Measurements from ENCODE around the gene ADGRL2.

Gene ADGRL2

DNA sequence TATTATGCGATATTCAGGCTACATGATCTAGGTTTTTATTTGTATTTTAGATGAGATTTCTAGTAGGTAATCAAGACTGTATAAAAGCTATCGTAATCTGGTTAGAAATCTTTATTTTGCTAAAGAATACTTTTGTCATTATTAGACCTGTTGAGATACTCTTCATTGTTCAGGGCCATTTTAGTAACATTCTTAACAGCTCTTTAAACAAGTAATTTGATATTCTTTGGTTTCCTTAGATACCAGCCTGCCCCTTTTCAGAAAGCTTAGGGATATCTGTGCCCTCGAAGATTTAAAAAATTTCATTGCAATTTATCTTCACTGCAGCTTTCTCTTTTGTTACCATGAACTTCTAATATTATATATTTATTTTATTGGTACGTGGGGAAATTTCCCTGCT is 18.9 kb downstream of the ADGRL2 start:
- TF ChIP-seq, protein P1, sequence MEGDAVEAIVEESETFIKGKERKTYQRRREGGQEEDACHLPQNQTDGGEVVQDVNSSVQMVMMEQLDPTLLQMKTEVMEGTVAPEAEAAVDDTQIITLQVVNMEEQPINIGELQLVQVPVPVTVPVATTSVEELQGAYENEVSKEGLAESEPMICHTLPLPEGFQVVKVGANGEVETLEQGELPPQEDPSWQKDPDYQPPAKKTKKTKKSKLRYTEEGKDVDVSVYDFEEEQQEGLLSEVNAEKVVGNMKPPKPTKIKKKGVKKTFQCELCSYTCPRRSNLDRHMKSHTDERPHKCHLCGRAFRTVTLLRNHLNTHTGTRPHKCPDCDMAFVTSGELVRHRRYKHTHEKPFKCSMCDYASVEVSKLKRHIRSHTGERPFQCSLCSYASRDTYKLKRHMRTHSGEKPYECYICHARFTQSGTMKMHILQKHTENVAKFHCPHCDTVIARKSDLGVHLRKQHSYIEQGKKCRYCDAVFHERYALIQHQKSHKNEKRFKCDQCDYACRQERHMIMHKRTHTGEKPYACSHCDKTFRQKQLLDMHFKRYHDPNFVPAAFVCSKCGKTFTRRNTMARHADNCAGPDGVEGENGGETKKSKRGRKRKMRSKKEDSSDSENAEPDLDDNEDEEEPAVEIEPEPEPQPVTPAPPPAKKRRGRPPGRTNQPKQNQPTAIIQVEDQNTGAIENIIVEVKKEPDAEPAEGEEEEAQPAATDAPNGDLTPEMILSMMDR (IDR thresholded peaks at IDR 0.05): no peak
- TF ChIP-seq ZFX (IDR thresholded peaks at IDR 0.05; ENCODE audit: borderline replicate concordance): no peak

DNA sequence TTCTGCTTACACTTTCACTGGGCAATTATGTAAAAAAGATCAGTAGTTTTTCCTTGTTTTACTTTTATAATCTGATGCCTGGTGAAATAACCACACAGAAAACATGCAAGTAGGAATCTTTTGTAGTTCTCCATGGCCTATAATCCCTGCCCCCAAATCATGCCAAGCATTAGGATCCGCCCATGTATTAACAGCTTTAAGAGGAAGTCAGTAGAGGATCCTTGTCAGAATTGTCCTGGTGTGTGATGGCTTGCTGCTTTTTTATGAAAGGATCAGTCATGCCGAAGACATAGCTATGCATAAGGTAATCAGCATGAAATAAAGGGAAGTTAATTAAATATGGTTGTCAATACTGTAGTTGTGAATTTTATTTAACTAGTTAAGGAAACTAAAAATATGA is 20.0 kb downstream of the ADGRL2 start:
- H3K27ac ChIP-seq: no peak overlapping the region
- no peak for TF ChIP-seq ZFX (IDR thresholded peaks at IDR 0.05; ENCODE audit: borderline replicate concordance)
- TF ChIP-seq, protein P1 (IDR thresholded peaks at IDR 0.05): no peak

More for the DNA sequence above, 18.9 kb downstream of the ADGRL2 start:
- no peak overlapping the region for H3K27ac ChIP-seq

DNA sequence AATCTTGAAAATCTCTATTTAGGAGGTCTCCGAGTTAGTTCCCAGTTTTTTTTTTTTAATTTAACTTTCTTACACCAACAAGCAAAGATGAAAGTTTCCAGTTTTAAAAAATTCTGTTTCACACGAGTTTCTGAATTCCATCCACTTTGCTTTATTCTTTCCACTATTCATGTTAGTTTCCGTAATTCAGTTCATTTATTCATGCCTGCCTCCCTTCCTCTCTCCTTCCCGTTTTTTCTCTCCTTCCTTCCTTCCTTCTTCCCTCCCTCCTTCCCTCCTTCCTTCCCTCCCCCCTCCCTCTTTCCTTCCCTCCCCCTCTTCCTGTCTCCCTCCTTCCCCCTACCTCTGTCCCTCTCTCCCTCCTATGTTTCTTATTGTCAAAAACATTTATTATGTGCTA is 22.3 kb downstream of the ADGRL2 start:
- no peak overlapping the region for H3K27ac ChIP-seq
- no peak for TF ChIP-seq ZFX (IDR thresholded peaks at IDR 0.05; ENCODE audit: borderline replicate concordance)
- TF ChIP-seq, protein P1 (IDR thresholded peaks at IDR 0.05): no peak

DNA sequence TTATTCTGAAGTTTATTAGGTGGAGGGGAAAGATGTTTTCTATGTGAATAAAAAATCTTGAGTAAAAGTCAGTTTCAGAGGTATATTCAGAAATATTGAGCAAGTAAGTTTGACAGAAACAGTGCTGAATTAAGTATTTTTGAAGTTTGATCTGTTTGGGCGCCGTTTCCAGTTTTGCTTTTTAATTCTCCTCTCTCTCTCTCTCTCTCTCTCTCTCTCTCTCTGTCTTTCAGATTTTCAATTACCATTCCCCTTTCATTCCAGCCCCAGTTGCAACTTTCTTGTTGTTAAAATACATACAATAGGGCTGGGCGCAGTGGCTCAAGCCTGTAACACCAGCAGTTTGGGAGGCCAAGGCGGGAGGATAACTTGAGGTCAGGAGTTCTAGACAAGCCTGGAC is 24.0 kb downstream of the ADGRL2 start:
- no peak overlapping the region for H3K27ac ChIP-seq
- TF ChIP-seq, protein P1 (IDR thresholded peaks at IDR 0.05): no peak
- TF ChIP-seq ZFX (IDR thresholded peaks at IDR 0.05; ENCODE audit: borderline replicate concordance): no peak

DNA sequence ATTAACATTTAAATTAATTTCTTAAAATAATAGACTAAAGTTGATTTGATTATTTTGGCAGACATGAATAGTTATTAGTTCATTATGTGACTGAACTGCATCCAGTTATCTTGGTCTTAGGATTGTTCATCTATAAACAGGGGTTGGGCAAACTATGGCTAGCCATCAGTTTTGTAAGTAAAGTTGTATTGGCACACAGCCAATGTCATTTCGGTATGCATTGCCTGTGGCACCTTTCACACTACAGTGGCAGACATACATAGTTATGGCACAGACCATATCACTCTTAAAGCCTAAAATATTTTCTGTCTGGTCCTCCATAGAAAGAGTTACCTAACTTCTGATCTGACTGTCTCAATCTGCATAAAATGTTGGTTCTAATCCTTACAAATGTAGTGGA is 27.2 kb downstream of the ADGRL2 start:
- H3K27ac ChIP-seq: no peak overlapping the region
- TF ChIP-seq, protein P1 (IDR thresholded peaks at IDR 0.05): no peak
- TF ChIP-seq ZFX (IDR thresholded peaks at IDR 0.05; ENCODE audit: borderline replicate concordance): no peak

DNA sequence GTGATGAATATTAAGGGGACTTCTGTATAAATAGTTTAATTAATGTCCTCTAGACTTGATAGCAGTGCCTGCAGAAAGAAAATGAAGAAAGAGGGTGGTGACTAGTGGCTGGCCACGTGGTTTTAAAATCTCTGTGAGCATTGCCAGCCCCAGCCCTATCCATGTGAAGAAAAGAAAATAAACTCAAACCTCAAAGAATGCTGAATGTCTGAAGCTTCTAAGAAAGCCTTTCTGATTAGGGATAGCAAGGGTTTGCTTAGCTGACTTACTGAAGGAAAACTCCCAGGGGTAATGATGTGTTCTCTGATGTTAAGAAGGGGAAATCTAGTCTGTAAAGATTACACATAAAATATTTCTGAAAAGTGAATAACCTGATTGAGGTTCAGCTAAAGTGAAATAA is 31.8 kb downstream of the ADGRL2 start:
- TF ChIP-seq ZFX (IDR thresholded peaks at IDR 0.05; ENCODE audit: borderline replicate concordance): no peak
- TF ChIP-seq, protein P1 (IDR thresholded peaks at IDR 0.05): no peak
- no peak overlapping the region for H3K27ac ChIP-seq

DNA sequence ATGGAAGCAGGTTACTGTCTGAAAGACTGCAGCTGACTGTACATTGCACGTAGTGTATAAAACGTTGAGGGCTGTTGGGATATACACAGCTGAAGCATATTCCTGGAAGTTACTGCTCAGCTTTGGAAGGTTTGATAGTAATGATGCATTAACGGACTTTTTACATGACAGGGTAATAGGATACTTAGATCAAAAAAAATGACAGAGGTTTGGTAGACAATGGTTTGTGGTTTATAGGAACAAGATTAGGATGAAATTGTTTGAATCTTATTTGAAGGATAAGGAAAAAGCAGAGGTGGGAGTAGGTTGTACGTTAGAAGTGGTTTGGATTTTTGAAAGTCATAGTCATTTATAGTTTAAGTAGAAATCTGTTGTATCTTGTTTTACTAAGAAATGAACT is 33.0 kb downstream of the ADGRL2 start:
- no peak overlapping the region for H3K27ac ChIP-seq
- TF ChIP-seq, protein P1 (IDR thresholded peaks at IDR 0.05): no peak

All from 22Rv1 (cell line).